GM21717 (cell line): ENCODE measurements around the gene GALNT14.

Experiments
- ATAC-seq: cut with Tn5 transposase; IDR thresholded peaks from one replicate; pipeline ENCODE4 v1.9.1; 2021; ENCODE audit warnings: mild to moderate bottlenecking, moderate library complexity; ENCODE audit not compliant: unreplicated experiment

GALNT14 gene

GRCh38 chr2:31060397-31060796, 77.8 kb downstream of the GALNT14 start:
- no peak for ATAC-seq

- no peak for ATAC-seq
Measured at GRCh38 chr2:31058096-31059035, 79.9 kb downstream of the GALNT14 start.

GRCh38 chr2:31057691-31058090, 80.5 kb downstream of the GALNT14 start:
- ATAC-seq = no peak

GRCh38 chr2:31055938-31056337, 82.3 kb downstream of the GALNT14 start:
- ATAC-seq = no peak

- no peak for ATAC-seq
Measured at GRCh38 chr2:31054842-31055388, 83.3 kb downstream of the GALNT14 start.

- ATAC-seq = no peak
Measured at GRCh38 chr2:31053929-31054782, 84.1 kb downstream of the GALNT14 start.

GRCh38 chr2:31052284-31052683, 86.0 kb downstream of the GALNT14 start:
- no peak for ATAC-seq

GRCh38 chr2:31051258-31052140, 86.7 kb downstream of the GALNT14 start:
- no peak for ATAC-seq

- ATAC-seq = no peak
Measured at GRCh38 chr2:31049916-31050588, 88.2 kb downstream of the GALNT14 start.

- ATAC-seq = no peak
Measured at GRCh38 chr2:31049264-31049663, 89.0 kb downstream of the GALNT14 start.

- no peak for ATAC-seq
Measured at GRCh38 chr2:31047599-31047998, 90.6 kb downstream of the GALNT14 start.

GRCh38 chr2:31038385-31038784, 99.9 kb downstream of the GALNT14 start:
- no peak for ATAC-seq

- ATAC-seq = no peak
Measured at GRCh38 chr2:31037058-31037457, 101.2 kb downstream of the GALNT14 start.

- no peak for ATAC-seq
Measured at GRCh38 chr2:31033032-31033431, 105.2 kb downstream of the GALNT14 start.

GRCh38 chr2:31032475-31032874, 105.8 kb downstream of the GALNT14 start:
- no peak for ATAC-seq

- ATAC-seq = peak; percentile 53
Measured at GRCh38 chr2:31031132-31031706, 107.0 kb downstream of the GALNT14 start.

- ATAC-seq = no peak
Measured at GRCh38 chr2:31028417-31028816, 109.8 kb downstream of the GALNT14 start.

GRCh38 chr2:31027549-31027948, 110.7 kb downstream of the GALNT14 start:
- no peak for ATAC-seq

GRCh38 chr2:31023541-31023940, 114.7 kb downstream of the GALNT14 start:
- no peak for ATAC-seq

GRCh38 chr2:31020713-31021112, 117.5 kb downstream of the GALNT14 start:
- no peak for ATAC-seq
